PFSK-1 (cell line): ENCODE measurements around the gene ADAMTS2.

Source experiments
- FOXP2 ChIP-seq: optimal IDR thresholded peaks from 2 replicates; pipeline ENCODE3; 2011; ENCODE audit warnings: borderline replicate concordance, control low read depth, inconsistent platforms; ENCODE audit not compliant: insufficient read depth; ENCODE audit errors: extremely low read length, extremely low read depth
- POLR2AphosphoS5 ChIP-seq: IDR thresholded peaks from 2 replicates; pipeline ENCODE4 v1.6.1; 2012; ENCODE audit warnings: low read depth, mild to moderate bottlenecking, control low read depth, low read length, moderate library complexity
- SIN3A ChIP-seq: IDR thresholded peaks from 2 replicates; pipeline ENCODE4 v1.6.1; 2012; ENCODE audit warnings: mild to moderate bottlenecking, low read length, moderate library complexity, borderline replicate concordance; ENCODE audit not compliant: insufficient read depth
- TAF1 ChIP-seq: IDR thresholded peaks from 2 replicates; pipeline ENCODE4 v1.6.1; 2012; ENCODE audit warnings: low read length, control low read depth, borderline replicate concordance; ENCODE audit not compliant: insufficient read depth
- TF ChIP-seq, protein P1 (sequence below), 2 experiments: IDR thresholded peaks; 2 replicates each; pipeline versions ENCODE4 v1.6.1 to v1.8.0; 2011 to 2012; ENCODE audit warnings: low read depth in 2 of 2, low read length in 2 of 2, control low read depth in 1 of 2, inconsistent platforms in 1 of 2, mild to moderate bottlenecking in 1 of 2, moderate library complexity in 1 of 2; ENCODE audit not compliant: insufficient read depth in 1 of 2

Gene ADAMTS2

DNA sequence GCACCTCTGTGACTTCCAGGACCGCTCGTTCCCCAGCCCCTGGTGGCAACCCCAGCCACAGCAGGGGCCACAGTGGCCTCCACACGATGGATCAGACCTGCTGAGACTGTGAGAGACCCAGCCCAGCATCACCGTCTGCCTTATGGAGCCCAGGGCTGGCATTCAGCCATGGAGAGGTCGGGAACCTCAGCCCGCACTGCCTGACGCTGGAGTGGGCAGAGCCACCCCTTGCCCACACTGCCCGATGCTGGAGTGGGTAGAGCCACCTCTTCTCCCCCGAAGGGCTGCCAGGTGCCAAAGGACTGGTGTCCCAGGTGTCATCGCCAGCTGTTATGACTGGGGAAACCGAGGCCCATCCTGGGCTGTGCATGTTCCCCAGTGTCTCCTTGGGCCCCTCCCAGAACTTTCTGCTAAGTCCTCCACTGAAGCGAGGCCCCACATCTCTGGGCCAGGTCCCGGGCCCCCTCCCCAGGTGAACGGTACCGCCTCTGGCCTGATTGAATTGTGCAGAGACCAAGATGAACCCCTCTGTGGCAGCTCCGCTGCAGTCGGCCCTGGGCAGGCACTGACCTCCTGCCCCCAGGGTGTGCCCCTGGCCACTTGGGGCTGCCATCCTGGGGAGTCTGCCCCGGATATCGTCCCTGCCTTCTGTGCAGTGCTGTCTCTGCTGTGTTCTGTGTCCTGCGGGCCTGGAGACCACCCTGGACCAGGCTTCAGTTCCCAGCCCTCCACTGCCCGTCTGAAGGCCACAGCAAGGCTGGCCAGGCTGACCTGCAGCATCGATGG lies 137.1 kb downstream of the ADAMTS2 start:
- TF ChIP-seq TAF1, result no peak
- TF ChIP-seq, protein P1, sequence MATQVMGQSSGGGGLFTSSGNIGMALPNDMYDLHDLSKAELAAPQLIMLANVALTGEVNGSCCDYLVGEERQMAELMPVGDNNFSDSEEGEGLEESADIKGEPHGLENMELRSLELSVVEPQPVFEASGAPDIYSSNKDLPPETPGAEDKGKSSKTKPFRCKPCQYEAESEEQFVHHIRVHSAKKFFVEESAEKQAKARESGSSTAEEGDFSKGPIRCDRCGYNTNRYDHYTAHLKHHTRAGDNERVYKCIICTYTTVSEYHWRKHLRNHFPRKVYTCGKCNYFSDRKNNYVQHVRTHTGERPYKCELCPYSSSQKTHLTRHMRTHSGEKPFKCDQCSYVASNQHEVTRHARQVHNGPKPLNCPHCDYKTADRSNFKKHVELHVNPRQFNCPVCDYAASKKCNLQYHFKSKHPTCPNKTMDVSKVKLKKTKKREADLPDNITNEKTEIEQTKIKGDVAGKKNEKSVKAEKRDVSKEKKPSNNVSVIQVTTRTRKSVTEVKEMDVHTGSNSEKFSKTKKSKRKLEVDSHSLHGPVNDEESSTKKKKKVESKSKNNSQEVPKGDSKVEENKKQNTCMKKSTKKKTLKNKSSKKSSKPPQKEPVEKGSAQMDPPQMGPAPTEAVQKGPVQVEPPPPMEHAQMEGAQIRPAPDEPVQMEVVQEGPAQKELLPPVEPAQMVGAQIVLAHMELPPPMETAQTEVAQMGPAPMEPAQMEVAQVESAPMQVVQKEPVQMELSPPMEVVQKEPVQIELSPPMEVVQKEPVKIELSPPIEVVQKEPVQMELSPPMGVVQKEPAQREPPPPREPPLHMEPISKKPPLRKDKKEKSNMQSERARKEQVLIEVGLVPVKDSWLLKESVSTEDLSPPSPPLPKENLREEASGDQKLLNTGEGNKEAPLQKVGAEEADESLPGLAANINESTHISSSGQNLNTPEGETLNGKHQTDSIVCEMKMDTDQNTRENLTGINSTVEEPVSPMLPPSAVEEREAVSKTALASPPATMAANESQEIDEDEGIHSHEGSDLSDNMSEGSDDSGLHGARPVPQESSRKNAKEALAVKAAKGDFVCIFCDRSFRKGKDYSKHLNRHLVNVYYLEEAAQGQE (IDR thresholded peaks at IDR 0.05; ENCODE audit: insufficient read depth in 1 of 2, low read depth in 2 of 2, low read length in 2 of 2), result no peak
- TF ChIP-seq SIN3A, result no peak
- no peak for TF ChIP-seq FOXP2
- no peak for TF ChIP-seq POLR2AphosphoS5

DNA sequence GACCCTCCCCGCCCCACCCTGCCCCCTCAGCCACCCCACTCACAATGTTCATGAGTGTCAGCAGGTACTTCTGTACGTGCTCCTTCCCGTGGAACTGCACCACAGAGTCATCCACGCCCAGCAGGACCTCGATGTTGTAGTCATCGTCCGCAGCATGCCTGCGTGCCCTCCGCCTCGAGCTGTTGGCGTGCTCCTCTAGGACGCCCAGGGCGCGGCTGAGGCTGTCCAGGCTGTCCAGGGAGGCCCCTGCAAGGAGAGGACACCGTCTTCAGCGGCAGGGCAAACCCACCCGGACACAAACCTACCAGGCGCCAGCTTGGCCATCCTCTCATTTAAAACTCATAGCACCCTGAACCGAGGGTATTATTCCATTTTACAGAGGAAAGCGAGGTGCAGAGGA lies 137.8 kb downstream of the ADAMTS2 start:
- TF ChIP-seq, protein P1 (IDR thresholded peaks at IDR 0.05; ENCODE audit: insufficient read depth in 1 of 2, low read depth in 2 of 2, low read length in 2 of 2), result no peak
- no peak for TF ChIP-seq SIN3A
- no peak for TF ChIP-seq TAF1
- no peak for TF ChIP-seq POLR2AphosphoS5
- no peak for TF ChIP-seq FOXP2

GRCh38 chr5:179206366-179206765 lies 138.9 kb downstream of the ADAMTS2 start:
- no peak for TF ChIP-seq POLR2AphosphoS5
- TF ChIP-seq TAF1, result no peak
- TF ChIP-seq SIN3A, result no peak
- TF ChIP-seq, protein P1 (IDR thresholded peaks at IDR 0.05; ENCODE audit: insufficient read depth in 1 of 2, low read depth in 2 of 2, low read length in 2 of 2), result no peak
- no peak for TF ChIP-seq FOXP2

- TF ChIP-seq POLR2AphosphoS5 (no peak), TAF1 (no peak), FOXP2 (no peak), SIN3A (no peak)
- TF ChIP-seq, protein P1 (IDR thresholded peaks at IDR 0.05; ENCODE audit: insufficient read depth in 1 of 2, low read depth in 2 of 2, low read length in 2 of 2), result no peak
Measured at GRCh38 chr5:179205277-179205676, 140.0 kb downstream of the ADAMTS2 start.
